ENCODE data around the gene FMN2.

Gene FMN2

DNA sequence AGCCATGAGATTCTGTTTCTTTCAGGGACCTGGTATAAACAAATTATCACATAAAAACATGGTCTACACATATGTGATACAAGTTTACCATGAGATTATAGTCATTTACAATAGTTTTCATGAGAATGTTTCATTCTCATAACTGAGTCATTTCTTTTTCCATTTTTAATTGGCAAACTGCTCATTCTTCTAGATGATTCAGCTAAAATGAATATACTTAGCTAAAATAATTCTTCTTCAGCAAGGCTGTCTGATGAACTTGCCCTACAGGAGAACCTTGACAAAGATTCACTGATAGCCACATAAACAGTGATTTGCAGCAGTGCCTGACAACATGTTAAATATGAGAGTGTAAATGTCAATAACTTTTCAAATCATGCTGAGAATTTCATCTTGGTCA is 253.2 kb downstream of the FMN2 start:
- no peak for DNase-seq (ENCODE audit: low read depth)
- H3K4me3 ChIP-seq (ENCODE audit: low read depth, low read length), result no peak overlapping the region
- TF ChIP-seq, protein P1, sequence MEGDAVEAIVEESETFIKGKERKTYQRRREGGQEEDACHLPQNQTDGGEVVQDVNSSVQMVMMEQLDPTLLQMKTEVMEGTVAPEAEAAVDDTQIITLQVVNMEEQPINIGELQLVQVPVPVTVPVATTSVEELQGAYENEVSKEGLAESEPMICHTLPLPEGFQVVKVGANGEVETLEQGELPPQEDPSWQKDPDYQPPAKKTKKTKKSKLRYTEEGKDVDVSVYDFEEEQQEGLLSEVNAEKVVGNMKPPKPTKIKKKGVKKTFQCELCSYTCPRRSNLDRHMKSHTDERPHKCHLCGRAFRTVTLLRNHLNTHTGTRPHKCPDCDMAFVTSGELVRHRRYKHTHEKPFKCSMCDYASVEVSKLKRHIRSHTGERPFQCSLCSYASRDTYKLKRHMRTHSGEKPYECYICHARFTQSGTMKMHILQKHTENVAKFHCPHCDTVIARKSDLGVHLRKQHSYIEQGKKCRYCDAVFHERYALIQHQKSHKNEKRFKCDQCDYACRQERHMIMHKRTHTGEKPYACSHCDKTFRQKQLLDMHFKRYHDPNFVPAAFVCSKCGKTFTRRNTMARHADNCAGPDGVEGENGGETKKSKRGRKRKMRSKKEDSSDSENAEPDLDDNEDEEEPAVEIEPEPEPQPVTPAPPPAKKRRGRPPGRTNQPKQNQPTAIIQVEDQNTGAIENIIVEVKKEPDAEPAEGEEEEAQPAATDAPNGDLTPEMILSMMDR (conservative IDR thresholded peaks at IDR 0.05; ENCODE audit: low read depth, low read length), result no peak

DNA sequence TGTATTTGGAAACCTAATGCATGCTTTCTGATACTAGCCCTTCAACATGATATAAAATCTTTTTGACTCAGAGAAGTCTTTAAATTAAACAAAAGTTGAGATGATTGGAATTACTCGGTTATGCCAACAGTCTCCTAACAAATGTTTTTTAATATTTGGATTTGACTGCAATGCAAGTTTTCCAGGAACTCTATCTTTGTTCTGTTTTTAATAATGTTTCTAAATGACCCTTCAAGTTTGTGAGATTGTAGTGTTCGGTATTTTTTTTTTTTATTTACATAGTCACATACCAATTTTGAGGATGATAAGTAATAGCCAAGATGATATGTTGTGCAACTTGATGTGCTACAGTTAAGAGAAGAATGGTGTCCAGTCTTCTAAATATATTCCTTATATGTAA is 258.0 kb downstream of the FMN2 start:
- TF ChIP-seq, protein P1 (conservative IDR thresholded peaks at IDR 0.05; ENCODE audit: low read depth, low read length), result no peak
- DNase-seq (ENCODE audit: low read depth), result no peak
- no peak overlapping the region for H3K4me3 ChIP-seq (ENCODE audit: low read depth, low read length)

DNA sequence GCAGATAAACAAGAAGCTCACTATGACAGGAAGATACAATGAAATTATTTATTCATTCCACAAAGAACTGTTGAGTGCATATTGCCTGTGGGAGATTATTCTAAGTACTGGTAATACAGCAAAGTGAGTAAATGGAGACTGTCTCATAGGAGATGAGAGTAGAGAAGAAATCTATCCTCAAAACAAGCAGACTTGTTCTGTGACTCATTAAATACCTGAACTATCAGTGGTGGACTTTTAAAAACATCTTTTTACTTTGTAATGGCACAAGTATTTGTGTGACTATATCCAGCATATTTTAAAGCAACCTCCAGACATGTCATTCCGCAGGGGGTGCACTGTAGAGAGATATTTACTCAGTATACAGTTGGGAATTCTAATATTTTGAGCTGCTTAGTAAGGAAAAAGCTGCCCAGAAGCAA is 259.2 kb downstream of the FMN2 start:
- TF ChIP-seq, protein P1 (conservative IDR thresholded peaks at IDR 0.05; ENCODE audit: low read depth, low read length), result no peak
- peak; percentile 73 for DNase-seq (ENCODE audit: low read depth)
- H3K4me3 ChIP-seq (ENCODE audit: low read depth, low read length), result no peak overlapping the region

DNA sequence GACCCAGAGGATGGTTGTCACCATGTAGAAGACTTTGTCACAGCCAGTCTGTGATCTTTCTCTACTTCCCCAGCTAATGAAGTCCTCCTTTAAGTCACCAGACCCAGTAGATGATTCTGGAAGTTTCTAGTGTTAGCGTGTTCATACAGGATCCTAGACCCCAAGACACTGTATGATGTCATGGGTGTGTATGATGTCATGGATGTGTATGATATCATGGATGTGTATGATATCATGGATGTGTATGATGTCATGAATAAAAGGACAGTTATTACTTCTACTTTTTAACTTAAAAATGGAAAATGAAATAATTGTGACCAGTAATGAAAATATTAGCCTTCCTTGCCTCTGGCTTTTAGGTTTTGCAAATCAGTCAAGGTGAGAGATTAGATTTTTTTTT is 260.0 kb downstream of the FMN2 start:
- TF ChIP-seq, protein P1 (conservative IDR thresholded peaks at IDR 0.05; ENCODE audit: low read depth, low read length), result no peak
- no peak for DNase-seq (ENCODE audit: low read depth)
- no peak overlapping the region for H3K4me3 ChIP-seq (ENCODE audit: low read depth, low read length)

DNA sequence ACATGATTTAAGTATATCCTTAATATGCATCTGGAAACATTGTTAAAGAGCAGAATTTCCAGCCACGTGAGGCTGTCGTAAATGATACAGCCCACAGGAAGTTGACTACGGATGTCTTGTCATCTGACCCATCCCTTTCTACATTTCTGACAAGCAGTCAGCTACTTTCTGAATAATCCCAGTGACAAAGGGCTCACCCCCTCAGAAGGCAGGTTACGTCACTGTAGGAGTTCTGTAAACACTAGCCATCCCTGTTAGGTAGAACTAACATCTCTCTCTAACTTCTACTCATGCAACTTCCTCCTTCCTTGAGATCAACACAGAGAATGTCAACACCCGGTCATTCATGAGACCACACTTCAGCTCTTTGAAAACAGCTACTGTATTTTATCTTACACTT is 261.1 kb downstream of the FMN2 start:
- peak; percentile 67 for DNase-seq (ENCODE audit: low read depth)
- no peak overlapping the region for H3K4me3 ChIP-seq (ENCODE audit: low read depth, low read length)
- TF ChIP-seq, protein P1 (conservative IDR thresholded peaks at IDR 0.05; ENCODE audit: low read depth, low read length), result no peak

DNA sequence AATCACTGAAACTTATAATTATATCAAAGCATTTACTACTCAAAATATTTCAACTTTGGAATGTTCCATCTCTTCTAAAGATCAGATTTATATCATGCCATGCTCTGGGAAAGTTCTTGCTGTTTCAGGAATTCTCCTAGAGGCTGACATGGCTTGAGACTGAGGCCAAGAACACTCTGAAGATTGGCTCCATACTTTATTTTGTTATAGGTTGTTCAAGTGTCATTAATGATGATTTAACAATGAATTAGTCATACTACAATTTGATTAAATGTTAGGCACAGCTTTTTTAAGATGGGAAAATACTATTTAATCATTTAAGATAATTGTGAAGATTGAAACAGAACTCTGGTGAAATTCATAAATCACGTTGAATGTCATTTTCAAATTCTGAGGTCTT is 264.9 kb downstream of the FMN2 start:
- no peak for DNase-seq (ENCODE audit: low read depth)
- H3K4me3 ChIP-seq (ENCODE audit: low read depth, low read length), result no peak overlapping the region
- TF ChIP-seq, protein P1 (conservative IDR thresholded peaks at IDR 0.05; ENCODE audit: low read depth, low read length), result no peak

DNA sequence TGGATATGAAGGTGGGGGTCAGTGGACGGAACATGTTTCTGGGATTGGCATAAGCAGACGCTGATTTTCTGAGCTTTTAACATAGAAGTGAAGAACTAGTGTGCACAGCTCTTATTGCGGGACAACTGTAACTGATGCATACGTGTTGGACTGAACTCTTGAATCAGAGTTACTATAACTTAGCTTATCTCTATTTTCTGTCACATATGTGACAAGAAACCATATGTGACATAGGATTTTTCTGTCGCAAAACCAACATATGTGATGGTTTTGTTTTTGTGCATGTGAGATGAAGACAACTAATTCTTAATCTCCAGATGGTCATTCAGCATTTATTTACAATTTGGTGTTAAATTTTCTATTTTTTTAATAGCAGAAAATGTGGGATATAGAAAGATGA is 270.4 kb downstream of the FMN2 start:
- TF ChIP-seq, protein P1 (conservative IDR thresholded peaks at IDR 0.05; ENCODE audit: low read depth, low read length), result no peak
- no peak for DNase-seq (ENCODE audit: low read depth)
- no peak overlapping the region for H3K4me3 ChIP-seq (ENCODE audit: low read depth, low read length)

All from choroid plexus epithelial cell (primary cell).